Islet precursor cell (in vitro differentiated cells): ENCODE results near the gene TMEM63B.
"Not testable (repeated sequence)": the region's sequence is repeated elsewhere in the genome, so short reads cannot be mapped to it uniquely, and the experiment has no call there.

Experiments used
- DNase-seq: peaks from one replicate; pipeline ENCODE4 v3.0.0-alpha.2; 2018

The TMEM63B gene

DNA sequence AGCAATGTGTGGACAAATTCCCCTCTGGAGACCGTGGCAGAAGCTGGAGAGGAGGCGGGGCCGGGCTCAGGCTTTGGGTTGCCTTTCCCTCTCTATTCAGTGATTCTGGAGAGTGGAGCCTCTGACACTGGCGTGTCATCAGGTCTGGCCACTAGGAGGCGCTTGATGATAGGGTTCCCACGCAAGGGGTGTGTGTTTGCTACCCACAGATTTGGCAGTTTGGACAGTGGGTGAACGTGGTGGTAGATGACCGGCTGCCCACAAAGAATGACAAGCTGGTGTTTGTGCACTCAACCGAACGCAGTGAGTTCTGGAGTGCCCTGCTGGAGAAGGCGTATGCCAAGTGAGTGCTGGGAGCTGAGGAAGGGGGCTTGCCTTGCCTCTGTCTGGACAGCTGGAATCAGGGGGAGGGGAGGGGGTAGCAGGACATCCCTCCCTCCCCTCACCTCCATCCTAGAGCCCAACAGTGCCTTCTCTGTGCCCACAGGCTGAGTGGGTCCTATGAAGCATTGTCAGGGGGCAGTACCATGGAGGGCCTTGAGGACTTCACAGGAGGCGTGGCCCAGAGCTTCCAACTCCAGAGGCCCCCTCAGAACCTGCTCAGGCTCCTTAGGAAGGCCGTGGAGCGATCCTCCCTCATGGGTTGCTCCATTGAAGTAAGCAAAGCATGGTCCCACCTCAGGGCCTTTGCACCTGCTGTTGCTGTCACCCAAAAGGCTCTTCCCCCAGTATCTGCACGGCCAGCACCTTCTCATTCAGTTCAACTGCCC is 45.6 kb downstream of the TMEM63B start:
- peak; percentile 90 for DNase-seq

DNA sequence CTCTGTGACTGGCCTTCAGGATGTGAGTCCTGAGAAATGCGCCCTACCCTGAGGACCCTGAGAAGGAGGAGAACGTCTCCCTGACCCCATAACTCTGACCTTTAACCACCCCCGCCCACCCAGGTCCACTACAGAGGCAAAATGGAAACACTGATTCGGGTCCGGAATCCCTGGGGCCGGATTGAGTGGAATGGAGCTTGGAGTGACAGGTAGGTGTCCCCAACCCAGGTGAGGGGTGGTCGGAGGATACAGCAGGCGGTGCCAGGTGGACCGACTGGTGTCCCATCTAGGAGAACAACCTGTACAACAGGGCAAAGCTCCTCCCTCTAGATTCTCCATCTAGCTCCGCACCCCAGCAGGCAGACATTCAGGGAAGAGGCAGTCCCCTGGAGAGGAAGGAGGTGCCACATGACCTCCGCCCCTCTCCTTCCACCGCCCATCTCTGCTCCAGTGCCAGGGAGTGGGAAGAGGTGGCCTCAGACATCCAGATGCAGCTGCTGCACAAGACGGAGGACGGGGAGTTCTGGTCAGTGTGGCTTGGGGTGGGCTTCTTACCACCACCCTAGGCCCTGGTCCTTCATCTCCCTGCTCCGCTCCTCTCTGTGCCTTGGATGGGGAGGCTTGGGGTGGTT is 48.9 kb downstream of the TMEM63B start:
- DNase-seq, result peak; percentile 50

GRCh38 chr6:44176762-44177509 is 49.6 kb downstream of the TMEM63B start:
- DNase-seq, result peak; percentile 53

- peak; percentile 90 for DNase-seq
Observed at GRCh38 chr6:44177691-44178423, 50.5 kb downstream of the TMEM63B start.

DNA sequence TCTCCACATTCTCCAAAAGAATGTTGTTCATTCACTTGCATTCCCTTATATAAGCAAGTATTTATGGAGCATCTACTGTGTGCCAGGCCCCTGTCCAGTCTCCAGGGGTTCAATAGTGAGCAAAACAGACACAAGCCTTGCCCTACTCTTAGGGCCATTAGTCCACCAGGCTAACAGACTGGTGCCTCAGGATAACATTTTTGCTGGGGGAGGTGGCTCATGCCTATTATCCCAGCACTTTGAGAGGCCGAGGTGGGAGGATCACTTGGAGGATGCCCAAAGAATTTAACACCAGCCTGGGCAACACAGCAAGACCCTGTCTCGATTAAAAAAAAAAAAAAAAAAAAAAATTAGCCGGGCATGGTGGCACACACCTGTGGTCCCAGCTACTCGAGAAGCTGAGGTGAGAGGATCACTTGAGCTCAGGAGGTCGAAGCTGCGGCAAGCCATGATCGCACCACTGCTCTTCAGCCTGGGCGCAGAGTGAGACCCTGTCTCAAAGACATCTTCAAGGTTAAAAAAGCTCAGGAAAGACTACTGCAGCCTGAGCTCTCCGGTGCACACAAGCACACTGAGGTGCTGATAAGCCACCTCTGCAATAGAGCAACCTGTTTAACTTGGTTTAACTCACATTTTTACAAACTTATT is 51.2 kb downstream of the TMEM63B start:
- DNase-seq, result no peak

GRCh38 chr6:44179072-44179536 is 51.8 kb downstream of the TMEM63B start:
- peak; percentile 50 for DNase-seq

- DNase-seq, result peak; percentile 43
Observed at GRCh38 chr6:44179648-44180047, 52.3 kb downstream of the TMEM63B start.

DNA sequence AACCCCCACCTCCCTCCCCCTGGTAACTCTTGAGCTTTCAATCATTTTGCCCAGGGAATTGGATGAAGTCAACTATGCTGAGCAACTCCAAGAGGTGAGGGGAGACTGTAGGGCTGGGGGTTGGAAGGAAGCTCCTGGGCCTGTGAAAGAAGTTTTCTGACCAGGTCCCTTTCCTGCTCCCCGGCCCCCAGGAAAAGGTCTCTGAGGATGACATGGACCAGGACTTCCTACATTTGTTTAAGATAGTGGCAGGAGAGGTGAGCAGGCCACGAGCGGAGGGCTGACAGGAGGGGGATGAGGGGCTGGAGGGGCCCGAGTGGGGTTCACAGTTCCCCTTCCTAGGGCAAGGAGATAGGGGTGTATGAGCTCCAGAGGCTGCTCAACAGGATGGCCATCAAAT is 53.1 kb downstream of the TMEM63B start:
- no peak for DNase-seq

DNA sequence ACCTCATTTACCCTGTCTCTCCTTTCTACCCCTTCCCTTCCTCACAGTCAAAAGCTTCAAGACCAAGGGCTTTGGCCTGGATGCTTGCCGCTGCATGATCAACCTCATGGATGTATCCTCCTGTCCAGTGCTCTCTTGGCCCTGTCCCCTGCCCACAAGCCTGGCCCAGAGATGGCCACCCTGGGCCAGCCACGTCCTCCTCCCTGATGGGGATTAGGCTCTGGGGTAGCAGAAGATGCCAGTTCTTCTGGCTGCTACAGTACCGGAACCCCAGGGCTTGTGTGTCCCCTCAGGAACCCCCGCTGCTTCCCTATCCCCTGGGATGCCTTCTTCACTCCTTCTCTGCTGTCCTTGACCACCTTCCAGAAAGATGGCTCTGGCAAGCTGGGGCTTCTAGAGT is 53.5 kb downstream of the TMEM63B start:
- no peak for DNase-seq

DNA sequence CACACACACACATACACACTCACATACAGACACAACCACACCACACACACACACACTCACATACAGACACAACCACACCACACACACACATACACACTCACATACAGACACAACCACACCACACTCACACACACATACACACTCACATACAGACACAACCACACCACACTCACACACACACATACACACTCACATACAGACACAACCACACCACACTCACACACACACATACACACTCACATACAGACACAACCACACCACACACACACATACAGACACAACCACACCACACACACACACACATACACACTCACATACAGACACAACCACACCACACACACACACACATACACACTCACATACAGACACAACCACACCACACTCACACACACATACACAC is 54.4 kb downstream of the TMEM63B start:
- DNase-seq, result not testable (repeated sequence)

DNA sequence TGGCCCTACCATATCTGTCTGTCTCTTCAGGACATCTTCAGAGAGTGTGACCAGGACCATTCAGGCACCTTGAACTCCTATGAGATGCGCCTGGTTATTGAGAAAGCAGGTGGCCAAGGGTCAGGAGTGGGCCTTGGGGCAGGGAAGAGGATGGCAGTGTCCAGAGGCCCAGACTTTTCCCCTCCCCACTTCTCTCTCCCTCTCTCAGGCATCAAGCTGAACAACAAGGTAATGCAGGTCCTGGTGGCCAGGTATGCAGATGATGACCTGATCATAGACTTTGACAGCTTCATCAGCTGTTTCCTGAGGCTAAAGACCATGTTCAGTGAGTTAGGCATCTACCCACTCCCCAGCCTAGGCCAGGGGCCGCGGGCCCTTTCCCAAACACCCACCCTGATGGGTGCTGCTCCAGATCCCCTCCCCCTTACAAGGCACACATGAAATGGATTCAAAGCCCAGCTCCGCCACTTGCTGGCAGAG is 55.6 kb downstream of the TMEM63B start:
- DNase-seq, result no peak

- DNase-seq, result no peak
Observed at GRCh38 chr6:44183783-44184182, 56.4 kb downstream of the TMEM63B start.

DNA sequence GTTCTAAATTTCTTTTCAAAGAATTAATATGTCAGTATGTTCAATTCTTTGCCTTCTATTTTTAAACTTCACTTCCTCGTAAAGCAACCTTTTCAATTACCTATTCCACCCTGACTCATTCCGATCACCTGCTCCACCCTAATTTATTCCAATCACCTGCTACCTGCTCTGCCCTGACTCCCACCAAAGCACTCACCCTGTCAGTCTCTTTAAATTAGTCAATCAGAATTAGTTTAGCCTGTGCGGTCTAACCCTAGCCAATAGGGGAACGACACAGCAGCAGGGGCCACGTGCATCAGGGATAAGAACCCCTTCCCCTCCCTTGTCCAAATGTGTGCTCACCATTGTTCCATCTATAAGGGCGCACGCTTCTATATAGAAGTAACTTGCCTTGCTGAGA is 58.0 kb downstream of the TMEM63B start:
- DNase-seq, result not testable (repeated sequence)

GRCh38 chr6:44185953-44186634 is 58.7 kb downstream of the TMEM63B start:
- DNase-seq, result no peak

DNA sequence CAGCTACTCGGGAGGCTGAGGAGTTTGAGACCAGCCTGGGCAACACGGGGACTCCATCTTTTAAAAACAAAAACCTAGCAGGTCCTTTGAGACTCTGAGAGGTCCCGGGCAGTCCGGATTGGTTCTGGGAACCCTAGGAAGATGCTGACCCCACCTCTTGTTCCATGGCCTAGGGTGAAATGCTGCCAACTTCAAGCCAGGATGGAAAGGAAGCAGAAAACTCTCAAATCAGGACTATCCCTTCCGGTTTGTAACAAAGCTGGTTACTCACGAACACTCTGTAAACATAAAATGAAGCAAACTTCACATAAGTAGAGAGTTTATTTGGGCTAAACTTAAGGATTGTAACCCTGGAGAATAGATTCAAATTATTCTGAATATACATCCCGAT is 59.3 kb downstream of the TMEM63B start:
- no peak for DNase-seq

- DNase-seq, result no peak
Observed at GRCh38 chr6:44188819-44189218, 61.5 kb downstream of the TMEM63B start.

- no peak for DNase-seq
Observed at GRCh38 chr6:44189257-44189656, 61.9 kb downstream of the TMEM63B start.

- DNase-seq, result no peak
Observed at GRCh38 chr6:44190715-44191114, 63.4 kb downstream of the TMEM63B start.

DNA sequence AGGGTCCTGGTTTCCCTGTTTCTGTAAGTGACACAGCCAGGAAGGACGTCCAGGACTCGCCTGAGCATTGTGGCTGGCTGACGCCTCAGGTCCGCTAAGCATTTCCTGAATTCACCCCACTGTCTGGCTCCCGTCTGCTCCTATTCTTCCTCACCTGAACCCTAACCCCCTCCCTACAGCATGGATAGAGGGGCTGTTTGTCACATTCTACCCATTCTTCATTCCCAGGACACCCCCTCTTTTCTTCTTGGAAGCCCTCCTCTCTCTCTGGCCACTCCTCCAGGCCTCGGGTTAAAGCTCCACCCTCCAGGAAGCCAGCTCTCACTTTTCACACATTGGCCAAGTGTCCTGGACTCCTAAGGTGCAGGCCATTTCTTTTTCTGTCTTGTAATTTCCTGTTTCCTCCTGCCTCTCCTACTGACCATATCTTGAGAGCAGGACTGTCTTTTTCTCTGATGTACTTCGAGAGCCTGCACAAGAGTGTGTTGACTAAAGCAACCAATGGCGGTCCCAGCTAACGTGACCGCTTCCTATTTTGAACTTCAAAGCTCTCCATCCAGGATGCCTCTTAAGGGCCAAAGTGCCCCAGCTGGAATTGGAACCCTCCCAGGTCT is 65.2 kb downstream of the TMEM63B start:
- DNase-seq, result no peak

- no peak for DNase-seq
Observed at GRCh38 chr6:44193307-44193910, 66.1 kb downstream of the TMEM63B start.

- no peak for DNase-seq
Observed at GRCh38 chr6:44194326-44194725, 67.0 kb downstream of the TMEM63B start.
